OCI-LY3 (cell line): ENCODE results near the gene CRTC1.

Source experiments
- EZH2phosphoT487 ChIP-seq: fragments of 200-600 bp; shearing (Covaris generic); IDR thresholded peaks from 2 replicates; pipeline ENCODE4 v1.6.1; 2018; ENCODE audit warnings: antibody characterized with exemption, mixed run types, low read depth
- TF ChIP-seq, protein P1 (sequence below): fragments of 200-600, 300-600 bp; sonication (generic); IDR thresholded peaks from 2 replicates; pipeline ENCODE4 v1.5.1; 2014; ENCODE audit warnings: antibody characterized with exemption, low read length, low read depth

DNA sequence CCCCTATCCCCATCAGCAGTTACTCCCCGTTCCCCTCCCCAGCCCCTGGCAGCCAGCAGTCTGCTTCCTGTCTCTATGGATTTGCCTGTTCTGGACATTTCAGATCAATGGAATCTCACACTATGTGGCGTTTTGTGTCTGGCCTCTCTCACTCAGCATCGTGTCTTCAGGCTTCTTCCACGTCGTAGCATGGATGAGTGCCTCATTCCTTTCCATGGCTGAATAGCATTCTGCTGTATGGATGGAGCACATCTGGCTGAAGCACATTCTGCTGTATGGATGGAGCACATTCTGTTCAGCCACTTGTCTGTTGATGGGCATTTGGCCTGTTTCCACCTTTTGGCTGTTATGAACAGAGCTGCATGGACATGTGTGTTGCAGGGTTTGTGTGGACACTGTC lies 29.5 kb downstream of the CRTC1 start:
- TF ChIP-seq, protein P1, sequence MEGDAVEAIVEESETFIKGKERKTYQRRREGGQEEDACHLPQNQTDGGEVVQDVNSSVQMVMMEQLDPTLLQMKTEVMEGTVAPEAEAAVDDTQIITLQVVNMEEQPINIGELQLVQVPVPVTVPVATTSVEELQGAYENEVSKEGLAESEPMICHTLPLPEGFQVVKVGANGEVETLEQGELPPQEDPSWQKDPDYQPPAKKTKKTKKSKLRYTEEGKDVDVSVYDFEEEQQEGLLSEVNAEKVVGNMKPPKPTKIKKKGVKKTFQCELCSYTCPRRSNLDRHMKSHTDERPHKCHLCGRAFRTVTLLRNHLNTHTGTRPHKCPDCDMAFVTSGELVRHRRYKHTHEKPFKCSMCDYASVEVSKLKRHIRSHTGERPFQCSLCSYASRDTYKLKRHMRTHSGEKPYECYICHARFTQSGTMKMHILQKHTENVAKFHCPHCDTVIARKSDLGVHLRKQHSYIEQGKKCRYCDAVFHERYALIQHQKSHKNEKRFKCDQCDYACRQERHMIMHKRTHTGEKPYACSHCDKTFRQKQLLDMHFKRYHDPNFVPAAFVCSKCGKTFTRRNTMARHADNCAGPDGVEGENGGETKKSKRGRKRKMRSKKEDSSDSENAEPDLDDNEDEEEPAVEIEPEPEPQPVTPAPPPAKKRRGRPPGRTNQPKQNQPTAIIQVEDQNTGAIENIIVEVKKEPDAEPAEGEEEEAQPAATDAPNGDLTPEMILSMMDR: no peak
- TF ChIP-seq EZH2phosphoT487: no peak
